Activated gamma-delta T cell treated with anti-CD3 and anti-CD28 coated beads, Interleukin-2, amount 50 U/mL, for 16 hours (primary cell): ENCODE data around the gene KRT9.
"Not testable (repeated sequence)": the region's sequence is repeated elsewhere in the genome, so short reads cannot be mapped to it uniquely, and the experiment has no call there.

ENCODE experiments used
- DNase-seq: peaks from one replicate; pipeline ENCODE4 v3.0.0-alpha.2; 2020; ENCODE audit warnings: low read depth

The KRT9 gene

DNA sequence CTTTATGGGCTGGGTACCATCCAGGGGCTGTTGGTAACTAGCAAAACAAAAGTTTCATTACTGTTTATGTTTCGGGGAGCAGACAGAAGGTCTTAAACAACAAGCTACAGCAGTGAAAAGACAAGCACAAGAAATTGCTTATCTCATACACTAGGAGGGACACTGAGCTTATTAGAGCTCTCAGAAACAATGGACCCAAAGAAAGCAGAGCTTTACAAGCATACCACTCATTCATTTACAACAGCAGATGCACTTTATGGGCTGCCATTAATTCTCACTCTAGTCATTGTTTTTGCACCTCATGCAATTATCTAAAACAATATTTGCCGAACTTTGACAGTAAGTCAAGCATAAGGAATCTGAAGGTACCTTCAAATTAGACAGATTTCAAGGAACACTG is 30.7 kb upstream of the KRT9 start:
- DNase-seq = no peak

DNA sequence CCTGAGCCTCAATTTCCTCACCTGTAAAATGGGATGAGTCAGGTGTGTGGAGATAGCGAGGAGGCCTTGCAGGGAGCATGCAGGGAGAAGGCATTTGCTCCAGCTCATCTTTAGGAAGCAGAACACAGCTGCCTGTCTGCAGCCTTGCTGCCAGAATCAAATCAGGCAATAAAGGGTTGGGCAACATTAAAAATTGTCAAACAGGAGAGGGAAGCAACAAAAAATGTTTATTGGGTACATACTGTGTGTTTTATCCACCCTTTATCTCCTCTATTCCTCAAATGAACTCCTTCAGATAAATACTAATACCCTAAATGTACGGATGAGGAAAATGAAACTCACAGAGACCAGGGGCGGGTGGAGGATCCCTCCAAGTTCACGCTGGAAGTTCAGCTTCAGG is 28.5 kb upstream of the KRT9 start:
- DNase-seq = no peak

DNA sequence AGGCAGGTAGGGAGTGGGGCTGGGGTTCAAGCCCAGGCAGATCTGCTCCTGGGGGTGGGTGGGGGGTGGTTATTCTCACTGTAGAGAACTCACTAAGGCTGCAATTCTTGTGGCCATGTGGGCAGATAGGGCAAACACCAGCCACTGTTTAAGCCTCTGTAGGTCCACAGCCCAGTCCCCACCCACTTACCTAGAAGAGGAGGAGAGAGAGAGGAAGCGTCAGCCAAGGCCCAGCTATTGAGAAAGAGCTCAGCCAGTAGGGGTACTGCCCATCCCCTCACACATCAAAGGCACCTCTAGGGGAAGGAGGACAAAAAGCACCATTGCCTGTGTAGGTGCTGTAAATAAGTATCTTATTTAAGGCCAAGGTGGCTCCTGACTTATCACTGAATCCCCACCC is 27.8 kb upstream of the KRT9 start:
- DNase-seq = no peak

DNA sequence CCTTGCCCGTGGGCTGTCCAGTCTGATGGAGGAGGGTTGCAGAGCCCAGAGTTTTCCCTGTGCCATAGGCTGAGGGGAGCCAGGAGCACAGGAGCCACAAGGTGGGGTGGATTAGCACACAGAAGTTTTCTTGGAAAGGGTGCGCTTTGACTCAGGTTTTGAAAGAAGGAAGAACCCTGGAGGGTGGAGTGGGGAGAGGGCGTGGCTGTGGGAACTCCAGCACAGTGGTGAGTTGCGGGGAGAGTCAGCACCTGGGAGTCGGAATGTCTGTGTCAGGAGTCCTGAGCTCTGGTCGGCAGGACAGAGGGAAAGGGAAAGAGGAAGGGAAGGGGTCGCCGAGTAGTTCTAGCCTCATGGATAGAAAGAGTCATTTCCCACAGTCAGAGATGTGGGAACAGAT is 23.7 kb upstream of the KRT9 start:
- no peak for DNase-seq

DNA sequence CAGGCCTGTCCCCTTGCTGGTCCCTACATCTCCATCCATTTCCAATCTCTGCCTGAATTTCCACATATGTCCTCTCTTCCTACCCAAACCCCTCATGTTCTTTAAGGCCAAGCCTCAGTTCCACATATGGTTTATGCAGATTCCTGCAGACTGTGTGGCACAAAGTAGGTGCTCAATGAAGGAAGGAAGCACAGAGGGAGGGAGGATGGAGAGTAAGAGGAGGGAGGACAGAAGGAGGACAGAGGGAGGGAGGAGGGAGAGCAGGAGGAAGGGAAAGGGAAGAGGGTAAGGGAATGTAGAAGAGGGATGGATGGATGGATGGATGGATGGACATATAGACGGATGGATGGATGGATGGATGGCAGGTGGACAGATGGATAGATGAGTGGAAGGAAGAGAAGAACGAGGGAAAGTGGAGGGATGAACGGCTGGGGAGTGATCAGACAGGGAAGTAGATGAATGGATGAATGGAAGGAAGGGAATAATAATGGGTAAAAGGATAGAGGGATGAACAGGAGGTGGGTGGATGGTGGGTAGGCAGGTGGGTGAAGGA is 22.6 kb upstream of the KRT9 start:
- no peak for DNase-seq

DNA sequence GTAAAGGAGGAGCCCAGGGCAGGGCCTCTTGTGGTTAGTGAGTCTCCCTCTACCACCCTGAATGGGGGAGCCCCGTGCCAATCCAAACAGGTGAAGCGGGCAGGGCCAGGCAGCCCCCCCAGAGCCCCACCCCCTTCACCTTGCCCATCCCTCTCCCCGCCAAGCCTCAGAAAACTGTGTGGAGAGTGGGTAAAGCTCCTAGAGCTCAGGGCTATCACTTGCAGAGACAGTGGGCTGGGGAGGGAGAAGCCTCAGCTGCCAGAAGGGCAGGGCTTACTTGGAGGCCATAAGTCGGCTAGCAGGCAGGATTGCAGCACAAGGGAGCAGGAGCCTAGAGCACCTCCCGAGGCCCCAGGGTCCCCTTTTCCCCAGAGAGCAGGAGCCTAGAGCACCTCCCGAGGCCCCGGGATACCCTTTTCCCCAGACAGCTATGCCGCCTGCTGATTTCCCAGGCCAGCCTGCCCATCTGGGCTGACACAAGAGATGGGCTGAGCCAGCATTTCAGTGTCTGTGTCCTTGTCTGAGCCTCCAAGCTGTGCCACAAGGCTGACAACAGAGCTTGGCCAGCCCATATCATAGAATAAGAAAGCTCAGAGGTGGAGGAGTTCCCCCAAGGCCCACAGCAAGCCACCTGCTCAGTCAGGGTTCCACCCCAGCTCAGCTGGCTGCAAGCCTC is 21.6 kb upstream of the KRT9 start:
- no peak for DNase-seq

DNA sequence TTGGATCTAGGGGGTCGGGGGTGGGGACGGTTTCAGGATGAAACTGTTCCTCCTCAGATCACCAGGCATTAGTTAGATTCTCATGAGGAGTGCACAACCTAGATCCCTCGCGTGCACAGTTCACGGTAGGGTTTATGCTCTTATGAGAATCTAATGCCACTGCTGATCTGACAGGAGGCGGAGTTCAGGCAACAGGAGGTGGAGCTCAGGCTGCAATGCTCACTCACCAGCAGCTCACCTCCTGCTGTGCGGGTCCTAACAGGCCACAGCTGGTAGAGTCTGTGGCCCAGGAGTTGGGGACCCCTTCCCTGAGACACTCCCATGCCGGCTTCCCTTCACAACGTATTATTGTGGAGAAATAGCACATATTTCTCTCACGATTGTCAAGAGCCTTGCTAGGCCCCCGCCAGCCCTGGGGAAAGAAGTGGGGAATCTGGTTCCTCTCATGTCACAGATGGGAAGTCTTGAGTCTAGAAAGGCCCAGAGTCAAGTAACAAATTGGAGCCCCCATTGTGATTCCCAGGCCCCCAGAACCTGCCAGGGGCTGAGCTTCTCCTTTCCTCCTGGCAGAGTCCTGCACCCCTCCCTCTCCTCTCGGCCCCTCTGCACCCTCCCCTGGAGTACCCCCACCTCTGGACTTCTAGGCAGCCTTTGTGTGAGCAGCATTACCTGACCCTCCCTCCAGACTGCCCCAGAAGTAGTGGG is 20.9 kb upstream of the KRT9 start:
- no peak for DNase-seq

DNA sequence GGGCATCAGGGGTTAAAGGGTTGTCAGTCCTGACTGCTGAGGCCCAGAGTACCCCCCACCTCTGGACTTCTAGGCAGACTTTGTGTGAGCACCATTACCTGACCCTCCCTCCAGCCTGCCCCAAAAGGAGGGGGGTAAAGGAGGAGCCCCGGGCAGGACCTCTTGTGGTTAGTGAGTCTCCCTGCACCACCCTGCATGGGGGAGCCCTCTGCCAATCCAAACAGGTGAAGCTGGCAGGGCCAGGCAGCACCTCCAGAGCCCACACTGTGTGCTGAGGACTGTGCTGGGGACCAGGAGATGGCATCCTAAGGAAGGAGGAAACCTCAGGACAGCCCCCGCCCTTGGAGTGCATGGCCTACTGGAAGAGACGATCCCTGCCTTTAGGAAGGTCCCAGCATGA is 17.4 kb upstream of the KRT9 start:
- no peak for DNase-seq

DNA sequence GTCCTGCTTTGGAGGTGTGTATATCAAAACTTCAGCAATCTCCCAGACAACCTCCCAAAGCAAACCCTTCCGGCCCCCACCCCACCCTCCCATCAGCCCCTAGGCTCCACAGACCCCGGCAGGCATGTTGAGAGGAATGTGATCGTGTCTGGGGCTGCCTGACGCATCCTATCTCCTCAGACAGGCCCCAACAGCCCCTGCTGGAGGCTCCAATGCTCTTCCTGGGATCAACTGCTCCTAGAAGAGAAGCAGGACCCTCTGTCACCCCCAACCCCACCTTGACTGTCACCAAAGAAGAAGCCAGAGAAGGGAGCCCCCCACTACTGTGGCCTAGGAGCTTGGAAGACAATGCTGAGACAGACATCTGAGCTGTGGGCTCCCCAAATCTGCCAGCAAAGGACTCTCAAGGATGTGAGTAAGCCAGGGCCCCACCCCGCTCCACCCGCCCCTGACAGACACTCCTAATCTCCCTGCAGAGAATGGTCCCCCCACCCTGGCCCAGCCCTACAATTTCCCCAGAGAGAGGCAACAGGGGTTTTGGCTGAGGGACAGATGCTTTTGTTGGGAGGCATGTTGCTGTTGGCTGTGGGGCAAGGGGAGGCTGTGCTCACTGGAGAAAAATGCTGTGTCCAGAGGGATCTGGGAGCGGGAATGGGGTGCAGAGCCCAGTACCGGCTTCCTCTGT is 16.4 kb upstream of the KRT9 start:
- no peak for DNase-seq

DNA sequence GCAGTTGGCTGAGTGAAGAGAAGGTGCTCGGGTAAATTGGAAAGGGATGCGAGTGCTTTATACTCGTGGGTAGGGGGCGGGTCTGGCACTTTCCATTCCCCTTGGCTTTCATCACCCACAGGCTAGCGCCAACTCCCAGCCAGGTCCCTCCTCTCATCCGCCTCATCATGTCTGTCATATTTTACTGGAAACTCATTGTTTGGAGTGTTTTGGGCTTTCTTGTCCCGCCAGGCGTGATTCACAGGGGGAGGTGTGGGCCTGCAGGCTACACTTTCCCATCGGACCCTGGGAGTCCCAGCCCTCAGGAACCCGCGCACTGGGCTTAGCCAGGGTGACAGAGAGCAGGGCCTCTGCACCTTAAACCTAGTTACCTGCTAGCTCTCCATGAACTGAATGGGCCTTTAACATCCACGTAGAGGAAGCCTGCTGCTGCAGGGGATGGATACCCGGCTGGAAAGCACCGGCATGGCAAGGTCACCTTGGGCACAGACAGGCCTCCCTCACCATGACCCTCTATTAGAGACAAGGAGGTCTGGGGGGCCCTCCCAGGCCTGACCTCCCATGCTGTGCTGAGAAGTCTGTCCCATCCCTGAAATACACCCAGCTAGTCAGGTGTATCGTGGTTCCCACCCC is 15.1 kb upstream of the KRT9 start, which contains the start of gene KRT14:
TSS of gene KRT14 (minus strand) at position 33 of the 633 bp plus-strand sequence. CDS start 61 bp downstream, outside the sequence.
- no peak for DNase-seq

DNA sequence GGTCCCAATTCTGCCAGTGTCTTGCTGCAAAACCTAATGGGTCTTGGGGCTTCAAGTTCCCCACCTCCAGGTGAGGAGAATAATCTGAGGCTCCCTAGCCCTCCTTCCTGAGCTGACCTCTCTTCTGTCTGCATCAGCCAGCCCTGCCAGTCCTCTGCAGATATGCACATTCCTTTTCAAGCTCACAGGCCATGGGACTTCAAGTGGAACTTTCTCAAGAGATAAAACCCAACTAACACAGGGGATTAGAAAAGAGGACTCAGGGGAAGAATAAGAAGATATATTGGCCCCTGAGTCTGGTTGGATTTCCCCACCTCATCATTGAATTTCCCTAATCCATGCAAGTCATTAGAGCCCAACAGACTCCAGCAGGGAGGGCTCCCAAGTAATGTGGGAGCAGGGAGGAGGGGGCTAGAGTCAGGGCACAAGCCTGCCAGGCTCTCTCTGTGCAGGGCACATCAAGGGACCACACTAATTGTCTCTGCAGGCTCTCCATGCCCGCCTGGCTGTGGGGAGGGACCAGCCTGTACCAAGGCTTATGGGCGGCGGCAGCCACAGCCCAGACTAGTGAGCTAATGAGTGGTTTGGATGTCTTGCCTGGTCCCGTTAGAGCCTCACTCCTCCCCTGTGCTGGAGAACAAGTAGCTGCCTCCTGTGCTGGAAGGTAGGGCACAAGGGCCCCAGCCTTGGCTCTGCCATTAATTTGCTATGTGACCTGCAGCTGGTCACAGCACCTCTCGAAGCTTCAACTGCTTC is 13.6 kb upstream of the KRT9 start:
- DNase-seq = no peak

DNA sequence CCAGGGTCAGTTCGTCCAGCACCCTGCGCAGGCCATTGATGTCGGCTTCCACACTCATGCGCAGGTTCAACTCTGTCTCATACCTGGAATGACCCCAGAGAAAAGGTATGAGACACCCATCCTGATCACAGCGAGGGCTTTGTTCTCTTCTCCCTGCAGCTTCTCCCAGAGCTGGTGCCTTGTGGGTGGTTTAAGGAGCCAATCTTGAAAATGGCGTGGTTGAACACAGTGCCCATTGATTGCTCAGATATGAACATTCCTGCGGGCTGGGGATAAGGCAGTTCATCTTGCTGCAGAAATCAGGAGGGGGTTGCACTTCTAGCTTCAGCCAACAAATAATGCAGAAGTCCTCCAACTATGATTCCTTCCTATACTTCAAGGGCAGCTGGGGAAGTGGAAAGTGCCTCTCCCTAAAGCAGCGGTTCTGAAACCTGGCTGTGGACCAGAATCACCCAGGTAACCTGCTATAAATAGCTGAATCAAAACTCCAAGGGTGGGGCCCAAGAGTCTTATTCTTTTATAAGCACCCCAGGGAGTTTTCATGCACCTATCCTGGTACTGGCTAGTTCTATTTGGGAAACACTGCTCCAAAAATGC is 12.6 kb upstream of the KRT9 start:
- DNase-seq = not testable (repeated sequence)

DNA sequence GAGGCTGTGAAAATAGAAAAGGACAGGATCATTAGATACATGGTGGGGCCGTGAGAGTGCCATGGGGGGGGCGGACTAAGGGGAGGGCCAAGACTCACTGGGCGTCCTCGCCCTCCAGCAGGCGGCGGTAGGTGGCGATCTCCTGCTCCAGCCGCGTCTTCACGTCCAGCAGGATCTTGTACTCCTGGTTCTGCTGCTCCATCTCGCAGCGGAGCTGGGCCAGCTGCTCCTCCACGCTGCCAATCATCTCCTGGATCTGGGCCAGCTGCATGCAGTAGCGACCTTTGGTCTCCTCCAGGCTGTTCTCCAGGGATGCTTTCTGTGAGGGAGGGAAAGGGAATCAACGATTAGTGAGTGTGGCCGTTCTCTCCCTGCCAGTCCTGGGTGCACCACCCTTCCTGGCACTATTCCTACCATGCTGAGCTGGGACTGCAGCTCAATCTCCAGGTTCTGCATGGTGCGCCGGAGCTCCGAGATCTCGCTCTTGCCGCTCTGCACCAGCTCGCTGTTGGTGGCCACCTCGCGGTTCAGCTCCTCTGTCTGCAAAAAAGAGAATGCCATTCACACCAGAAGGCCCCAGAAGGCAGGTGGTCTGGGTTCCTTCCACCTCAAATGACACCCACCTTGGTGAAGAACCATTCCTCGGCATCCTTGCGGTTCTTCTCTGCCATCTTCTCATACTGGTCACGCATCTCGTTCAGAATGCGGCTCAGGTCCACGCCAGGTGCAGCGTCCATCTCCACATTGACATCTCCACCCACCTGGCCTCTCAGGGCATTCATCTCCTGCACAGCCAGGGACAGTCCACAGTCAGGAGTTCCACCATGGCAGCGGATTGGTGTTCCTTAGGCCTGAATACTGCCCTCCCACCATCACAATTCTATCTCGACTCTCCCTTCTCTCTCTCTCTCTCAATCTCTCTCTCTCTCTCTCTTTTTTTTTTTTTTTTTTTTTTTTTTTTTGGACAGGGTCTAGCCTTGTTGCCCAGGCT is 11.6 kb upstream of the KRT9 start:
- DNase-seq = no peak

DNA sequence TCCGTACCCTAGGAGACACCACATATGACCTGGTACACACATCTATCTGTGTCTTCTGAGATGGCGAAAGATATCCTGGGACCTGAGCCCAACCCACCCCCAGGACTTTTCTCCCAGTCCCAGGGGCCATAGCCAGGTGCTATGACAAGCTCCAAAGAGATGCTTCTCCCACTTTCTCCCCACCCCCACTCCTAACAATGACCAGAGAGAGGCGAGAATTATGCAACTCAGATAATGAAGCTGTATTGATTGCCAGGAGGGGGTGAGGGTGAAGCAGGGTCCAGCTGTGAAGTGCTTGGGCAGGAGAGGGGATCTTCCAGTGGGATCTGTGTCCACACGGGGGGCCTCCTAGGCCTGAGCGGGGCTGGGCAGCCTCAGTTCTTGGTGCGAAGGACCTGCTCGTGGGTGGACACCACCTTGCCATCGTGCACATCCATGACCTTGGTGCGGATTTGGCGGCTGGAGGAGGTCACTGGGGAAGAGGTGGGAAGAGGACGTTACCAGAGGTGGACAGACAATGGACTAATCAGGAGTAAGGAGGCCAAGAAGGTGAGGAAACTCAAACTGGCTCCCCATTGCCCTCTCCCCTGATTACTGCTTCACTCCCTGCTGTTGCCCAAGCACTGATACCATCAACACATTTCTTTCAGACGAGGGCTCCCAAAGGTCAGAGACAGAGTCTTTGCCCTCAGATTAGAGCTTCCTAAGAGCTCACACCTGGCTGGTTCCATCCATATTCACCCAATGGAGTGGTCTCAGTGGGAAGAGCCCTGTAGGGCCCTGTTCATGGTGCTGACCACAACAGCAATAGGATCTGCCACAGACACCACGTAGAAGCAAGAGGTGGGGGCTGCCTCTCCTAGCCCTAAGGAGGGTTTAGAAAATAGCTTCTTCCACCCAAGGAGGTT is 10.5 kb upstream of the KRT9 start:
- not testable (repeated sequence) for DNase-seq

DNA sequence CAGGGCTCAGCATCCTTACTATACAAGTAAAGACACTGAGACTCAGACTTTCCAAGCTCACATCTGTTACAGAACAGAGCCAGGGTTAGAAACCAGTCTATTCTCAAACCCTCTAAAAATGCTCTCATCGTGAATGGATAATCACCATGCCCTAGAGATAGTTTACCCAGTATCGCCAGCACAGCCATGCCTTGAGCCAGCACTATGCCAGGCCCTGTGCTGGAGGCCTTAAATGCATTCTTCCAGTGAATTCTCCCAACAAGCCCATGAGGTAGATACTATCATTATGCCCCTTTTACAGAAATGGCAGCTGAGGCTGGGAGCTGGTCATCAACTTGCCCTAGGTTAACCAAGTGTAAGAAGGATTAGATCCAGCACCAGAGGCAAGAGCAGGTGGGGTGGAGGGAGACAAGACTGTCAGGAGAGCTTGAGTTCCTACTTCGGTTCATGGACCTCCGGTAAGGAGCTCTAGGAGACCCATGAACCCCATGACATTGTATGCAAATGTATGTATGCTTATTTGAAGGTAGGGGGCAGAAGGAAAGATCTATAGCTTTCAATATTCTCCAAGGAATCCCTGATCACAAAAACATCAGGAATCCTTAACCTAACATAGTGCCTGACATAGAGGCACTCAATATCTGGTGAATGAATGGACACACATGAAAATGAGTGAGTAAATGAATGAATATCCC is 9.7 kb upstream of the KRT9 start:
- DNase-seq = no peak

DNA sequence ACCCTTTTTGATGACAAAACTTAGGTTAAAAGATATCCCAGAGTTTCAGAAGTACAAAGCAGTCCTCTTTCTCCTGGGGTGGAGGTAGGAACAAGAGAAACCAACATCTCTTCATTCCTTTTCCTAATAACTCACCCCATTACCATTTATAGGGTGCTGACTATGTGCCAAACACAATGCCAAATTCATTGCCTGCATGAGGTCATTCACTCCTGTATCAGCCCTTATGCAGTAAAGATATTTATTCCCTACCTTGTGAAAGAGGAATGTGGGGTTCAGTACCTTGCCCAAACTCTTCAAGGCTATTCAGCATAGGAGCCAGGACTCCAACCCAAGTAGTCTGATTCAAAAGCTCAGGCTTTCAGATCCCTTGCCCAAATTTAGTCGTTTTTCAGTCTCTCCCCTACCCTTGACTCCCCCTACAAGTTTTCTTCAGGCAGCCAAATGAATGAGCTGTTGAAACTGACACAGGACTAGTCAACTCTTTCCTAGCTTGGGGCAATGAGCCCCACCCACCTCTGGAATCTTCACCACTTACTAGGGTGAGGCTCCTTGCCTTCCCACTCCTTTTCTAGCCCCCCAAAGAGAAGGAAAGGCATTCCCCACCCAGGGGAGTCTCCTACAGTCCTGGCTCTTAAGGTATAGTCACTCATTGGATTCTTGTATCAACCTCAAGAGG is 9.0 kb upstream of the KRT9 start:
- no peak for DNase-seq

DNA sequence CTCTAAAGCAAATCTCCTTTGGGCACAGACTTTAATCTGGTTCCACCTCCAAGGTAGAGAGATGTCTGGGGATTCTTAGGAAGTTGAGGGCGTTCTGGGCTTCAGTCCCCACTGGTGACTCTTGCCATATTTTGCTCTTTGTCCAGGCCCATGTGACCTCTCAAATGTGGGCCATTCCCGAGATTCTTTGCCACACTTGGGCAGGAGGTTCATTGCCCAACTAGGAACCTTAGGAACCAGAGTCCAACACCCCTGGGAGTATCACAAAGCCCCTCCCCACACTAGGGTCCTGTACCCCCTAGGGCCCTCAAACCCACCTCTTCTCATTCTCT is 8.4 kb upstream of the KRT9 start:
- DNase-seq = no peak
